GM04504 (cell line): ENCODE results near the gene LRP1B.
A peak's percentile ranks its signal among the peaks of the same experiment; 100 is the strongest.
"Not testable (repeated sequence)": the region's sequence is repeated elsewhere in the genome, so short reads cannot be mapped to it uniquely, and the experiment has no call there.

ENCODE experiments used
- DNase-seq: peaks from one replicate; pipeline ENCODE4 v3.0.0-alpha.2; 2012; ENCODE audit warnings: low read depth

LRP1B gene

DNA sequence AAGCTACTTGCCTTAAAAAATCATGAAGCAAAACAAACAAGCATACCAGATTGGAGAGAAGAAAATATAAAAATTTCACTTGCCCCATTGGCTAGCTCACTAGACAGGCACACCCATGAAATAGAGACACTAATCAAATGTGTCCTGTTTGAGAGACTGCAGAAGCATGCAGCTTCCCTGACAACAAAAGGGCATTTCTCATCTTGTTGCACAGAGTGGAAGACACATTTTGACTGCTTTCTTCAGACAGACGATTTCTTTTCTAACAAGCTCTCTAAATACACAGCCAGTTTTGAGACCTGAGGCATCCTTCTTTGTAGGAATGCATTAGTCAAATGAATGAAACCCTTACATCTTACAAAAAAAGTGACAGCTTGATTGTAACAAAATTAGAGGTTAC, 1792.0 kb downstream of the LRP1B start:
- DNase-seq = no peak

DNA sequence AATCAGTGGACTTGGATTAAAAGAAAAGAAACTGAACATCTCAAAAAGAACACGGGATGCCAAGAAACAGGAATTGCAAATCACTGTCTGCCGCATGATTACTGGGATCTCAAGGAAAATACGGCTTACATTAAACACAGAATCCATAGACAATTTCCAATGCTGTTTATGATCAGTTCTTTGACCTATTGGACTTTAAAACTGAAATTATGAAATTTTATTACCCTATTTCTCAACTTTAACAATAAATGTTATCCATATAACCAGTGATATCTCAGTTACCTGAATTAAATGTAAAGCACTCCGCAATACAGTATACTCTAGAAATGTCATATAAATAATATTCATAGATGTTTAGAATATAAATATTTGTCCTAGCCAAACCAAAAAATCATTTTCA, 1793.8 kb downstream of the LRP1B start:
- no peak for DNase-seq

- DNase-seq = no peak
These were observed 1814.5 kb downstream of the LRP1B start for GRCh38 chr2:140316345-140316744.

DNA sequence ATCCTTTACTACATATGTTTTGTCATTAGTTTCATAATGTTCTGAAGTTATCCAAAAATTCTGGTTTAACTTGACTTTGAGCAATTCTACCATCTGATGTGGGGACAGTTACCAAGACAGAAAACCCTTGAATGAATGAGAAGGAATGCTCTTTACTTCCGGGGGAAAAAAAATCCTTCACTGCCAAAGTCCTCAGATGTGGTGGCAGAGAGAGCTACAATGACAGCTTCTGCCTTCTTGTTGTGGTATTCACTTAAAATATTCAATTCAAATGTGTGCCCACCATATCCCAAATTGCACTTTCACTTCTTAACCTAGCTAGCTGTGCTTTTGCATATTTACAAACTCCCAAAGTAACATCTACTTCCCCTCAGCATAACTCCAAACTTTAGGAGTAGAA, 1818.9 kb downstream of the LRP1B start:
- no peak for DNase-seq

DNA sequence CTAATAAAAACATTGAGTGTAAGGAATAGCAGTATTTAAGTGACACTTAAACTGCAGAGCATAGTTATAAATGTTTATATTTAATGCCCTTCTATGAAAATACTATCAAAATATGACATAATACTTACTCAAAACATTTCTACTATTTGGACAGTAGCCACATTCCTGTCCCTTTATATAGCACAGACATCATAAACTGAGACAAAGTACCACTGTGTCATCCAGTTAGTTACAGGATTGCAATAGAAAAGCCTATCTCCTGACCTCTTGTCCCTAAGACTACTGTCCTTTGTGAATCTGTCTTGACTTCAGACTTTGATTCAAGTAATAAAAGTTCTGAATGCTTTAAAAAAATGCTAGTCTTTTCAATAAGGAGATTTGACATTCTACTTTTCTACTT, 1822.1 kb downstream of the LRP1B start:
- no peak for DNase-seq

DNA sequence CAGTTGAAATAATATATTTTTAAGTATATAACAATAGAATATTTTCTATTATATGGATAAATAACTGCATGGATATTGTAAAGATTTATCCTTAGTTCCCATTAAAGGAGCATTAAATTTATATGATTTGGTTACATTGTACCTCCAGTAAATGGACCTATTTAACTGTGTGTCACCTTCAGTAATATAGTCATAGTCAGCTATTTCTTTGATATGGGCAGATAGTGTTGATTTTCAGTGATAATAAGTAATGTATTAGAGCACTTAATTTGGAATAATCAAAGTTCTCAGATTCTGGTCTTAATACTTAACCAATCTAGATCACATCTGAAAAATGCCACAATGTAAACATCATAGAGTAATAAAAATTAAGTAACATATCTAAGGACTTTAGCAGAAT, 1823.3 kb downstream of the LRP1B start:
- DNase-seq = no peak

DNA sequence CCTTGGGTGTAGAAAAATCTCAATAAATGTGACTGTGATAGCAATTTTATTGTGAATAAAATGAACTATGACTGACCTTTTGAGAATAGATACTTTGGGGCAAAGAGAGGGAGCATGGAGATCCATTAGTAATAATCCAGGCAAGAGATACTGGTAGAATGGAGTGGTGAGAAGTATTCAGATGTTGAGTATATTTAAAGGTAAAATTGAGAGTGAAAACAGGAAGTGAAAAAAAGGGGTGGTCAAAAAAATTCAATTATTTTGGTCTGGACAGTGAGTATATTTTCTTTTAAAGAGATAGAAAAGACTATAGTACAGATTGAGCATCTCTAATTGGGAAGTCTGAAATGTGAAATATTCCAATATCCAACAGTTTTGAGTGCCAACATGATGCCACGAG, 1835.0 kb downstream of the LRP1B start:
- DNase-seq = no peak

GRCh38 chr2:140288726-140289125, 1842.1 kb downstream of the LRP1B start:
- no peak for DNase-seq

DNA sequence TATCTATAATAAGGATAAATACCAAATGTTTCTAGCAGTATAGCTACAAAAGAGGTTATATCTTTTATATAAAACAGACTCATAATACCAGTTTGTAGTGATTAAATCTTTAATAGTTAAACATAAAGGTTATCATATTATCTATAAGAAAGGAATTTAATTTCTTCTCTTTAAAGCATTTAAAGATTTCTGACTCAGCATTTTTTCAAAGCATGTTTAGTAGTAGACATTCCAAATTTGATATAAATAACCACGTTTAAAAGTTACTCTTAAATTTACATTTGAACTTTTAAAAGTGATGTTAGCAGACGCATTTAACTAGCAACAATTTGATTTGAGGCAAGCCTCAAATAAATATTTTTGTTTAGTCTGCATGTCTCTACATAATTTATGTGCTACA, 1842.6 kb downstream of the LRP1B start:
- no peak for DNase-seq

- DNase-seq = no peak
These were observed 1844.4 kb downstream of the LRP1B start for GRCh38 chr2:140286377-140286776.

- not testable (repeated sequence) for DNase-seq
These were observed 1853.5 kb downstream of the LRP1B start for GRCh38 chr2:140277344-140277743.

GRCh38 chr2:140276661-140277060, 1854.2 kb downstream of the LRP1B start:
- no peak for DNase-seq

GRCh38 chr2:140275427-140275826, 1855.4 kb downstream of the LRP1B start:
- DNase-seq = no peak

DNA sequence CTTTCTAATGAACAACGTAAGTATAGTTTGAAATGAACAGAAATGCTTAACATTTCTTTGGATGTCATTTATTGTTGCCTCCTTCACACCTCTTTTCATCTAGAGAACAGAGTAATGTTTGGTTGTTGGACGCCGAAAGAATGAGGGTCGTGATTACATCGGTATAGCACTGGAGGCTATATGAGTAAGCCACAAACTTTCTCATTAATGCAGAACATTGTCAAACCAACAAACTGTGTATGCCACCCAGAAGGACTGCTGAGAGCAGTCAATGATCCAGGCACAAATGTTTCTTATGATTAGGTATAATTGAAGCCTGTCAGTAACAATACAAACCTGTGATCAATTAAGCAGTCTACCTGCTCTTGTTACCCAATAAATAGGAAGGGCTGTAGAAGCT, 1855.9 kb downstream of the LRP1B start:
- no peak for DNase-seq

- DNase-seq = no peak
These were observed 1856.9 kb downstream of the LRP1B start for GRCh38 chr2:140273958-140274357.

DNA sequence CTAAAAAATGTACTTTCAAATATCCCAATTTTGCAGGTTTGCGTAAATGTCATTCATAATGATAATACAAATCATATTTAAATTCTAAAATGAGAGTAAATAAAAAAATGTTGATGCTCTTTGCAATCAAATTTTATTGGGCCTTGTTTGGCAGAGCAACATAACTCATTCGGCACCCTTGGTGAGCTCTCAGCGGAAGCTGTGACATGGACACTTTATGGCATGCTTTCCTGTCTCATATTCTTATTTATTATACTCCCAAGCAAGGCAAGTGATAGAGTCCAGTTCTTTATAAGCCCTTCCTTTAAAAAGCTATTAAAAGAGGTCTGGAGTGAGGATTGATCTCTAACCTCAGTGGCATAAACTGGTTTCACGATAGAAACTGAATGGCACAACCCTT, 1857.4 kb downstream of the LRP1B start:
- no peak for DNase-seq

GRCh38 chr2:140270224-140270623, 1860.6 kb downstream of the LRP1B start:
- no peak for DNase-seq

- DNase-seq = no peak
These were observed 1861.8 kb downstream of the LRP1B start for GRCh38 chr2:140269000-140269399.

DNA sequence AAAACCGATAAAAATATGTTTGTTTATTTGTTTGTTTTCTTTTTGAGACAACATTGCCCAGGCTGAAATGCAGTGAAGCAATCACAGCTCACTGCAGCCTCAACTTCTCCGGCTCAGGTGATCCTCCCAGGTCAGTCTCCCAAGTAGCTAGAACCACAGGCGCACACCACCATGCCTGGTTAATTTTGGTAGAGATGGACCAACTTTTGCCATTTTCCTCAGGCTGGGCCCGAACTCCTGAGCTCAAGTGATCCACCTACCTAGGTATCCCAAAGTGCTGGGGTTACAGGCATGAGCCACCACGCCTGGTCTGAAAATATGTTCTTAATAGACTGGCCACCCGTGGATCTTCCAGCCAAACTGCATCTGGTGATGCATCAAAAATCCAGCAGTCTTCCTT, 1867.9 kb downstream of the LRP1B start:
- DNase-seq = no peak

DNA sequence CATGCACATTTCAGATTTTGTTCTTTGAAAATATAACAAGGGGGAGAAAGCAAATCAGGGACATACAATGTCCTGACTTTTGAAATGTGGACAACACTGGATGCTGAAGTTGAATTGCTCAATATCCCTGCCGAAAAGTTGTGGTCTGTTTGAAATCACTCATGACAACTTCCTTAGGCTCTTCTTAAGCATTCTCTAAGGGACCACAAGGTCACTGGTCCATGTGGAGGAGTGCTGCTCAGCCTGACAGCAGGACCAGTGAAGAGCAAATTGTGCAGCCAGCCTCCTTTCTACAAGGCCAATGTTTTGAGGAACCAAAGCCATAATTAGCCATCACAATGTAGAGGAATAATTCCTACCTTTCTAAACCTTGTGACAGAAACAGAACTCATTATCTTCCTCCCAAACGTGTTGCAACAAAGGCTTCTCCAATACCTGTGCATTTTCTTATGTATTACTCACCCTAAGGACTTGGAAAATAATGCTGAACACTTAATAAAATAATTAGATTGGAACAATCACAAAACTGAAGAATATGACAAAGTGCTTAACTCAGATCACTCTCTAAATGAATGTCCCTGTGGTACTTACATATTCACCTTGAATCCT, 1873.0 kb downstream of the LRP1B start:
- DNase-seq = no peak

GRCh38 chr2:140256080-140256479, 1874.7 kb downstream of the LRP1B start:
- DNase-seq = no peak

DNA sequence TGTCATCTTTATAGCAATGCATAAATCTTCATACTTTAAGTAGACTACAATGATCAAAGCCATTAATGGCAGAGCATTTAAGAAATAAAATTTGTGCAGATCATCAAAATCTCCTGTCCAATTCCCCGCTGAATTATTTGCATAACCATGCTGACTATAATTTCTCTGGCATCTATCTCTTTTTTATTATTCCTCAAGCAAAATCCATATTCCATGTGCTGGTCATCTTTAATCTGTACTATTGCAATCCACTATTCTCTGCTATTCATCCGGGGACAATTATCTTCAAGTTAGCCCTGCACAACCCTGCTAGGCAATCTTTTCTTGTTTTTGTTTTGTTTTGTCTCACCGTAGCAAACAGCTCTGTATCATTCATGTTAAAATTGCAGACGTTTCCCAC, 1881.0 kb downstream of the LRP1B start:
- no peak for DNase-seq

DNA sequence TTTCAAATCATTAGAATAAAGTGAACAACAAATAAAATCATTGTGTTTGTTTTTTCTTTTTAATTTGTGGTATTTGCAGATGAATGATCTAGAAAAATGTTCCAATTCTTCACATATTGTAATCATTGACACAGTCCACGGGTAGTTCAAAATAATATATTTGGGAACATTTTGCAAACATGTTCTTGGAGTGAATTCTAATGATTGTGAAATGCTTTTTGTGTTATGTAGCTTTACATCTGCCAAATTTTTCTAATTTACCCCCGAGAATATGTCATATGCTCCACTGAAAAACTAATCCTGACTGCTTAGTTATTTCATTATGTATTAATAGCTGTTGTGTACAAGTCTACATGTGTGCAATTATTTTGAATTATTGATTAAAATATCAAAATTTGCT, 1882.2 kb downstream of the LRP1B start:
- no peak for DNase-seq

GRCh38 chr2:140247451-140248195, 1883.2 kb downstream of the LRP1B start:
- DNase-seq = peak; percentile 22
